NCI-H510A treated with DMSO at 0.1 percent for 48 hours (cell line): ENCODE measurements around the gene RABEPK.
A peak's percentile ranks its signal among the peaks of the same experiment; 100 is the strongest.
"Not testable (repeated sequence)": the region's sequence is repeated elsewhere in the genome, so short reads cannot be mapped to it uniquely, and the experiment has no call there.

Experiments
- DNase-seq: peaks from one replicate; lab custom pipeline; 2025; lab: John Stamatoyannopoulos, UW

The RABEPK gene

DNA sequence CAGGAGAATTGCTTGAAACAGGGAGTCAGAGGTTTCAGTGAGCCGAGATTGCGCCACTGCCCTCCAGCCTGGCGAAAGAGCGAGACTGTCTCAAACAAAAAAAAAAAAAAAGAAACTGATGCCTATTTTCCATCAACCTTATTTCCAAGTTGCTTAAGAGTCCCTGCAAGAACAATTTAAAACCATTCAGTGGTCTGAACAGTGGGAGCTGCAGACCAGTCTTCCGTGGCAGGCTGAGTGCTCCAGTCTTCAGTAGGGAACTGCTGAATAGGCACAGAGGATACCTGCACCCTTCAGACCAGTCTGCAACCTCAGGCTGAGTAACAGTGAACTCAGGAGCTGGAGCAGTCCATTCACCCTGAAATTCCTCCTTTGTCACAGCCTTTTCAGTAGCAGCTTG, 5.9 kb upstream of the RABEPK start:
- DNase-seq: not testable (repeated sequence)

DNA sequence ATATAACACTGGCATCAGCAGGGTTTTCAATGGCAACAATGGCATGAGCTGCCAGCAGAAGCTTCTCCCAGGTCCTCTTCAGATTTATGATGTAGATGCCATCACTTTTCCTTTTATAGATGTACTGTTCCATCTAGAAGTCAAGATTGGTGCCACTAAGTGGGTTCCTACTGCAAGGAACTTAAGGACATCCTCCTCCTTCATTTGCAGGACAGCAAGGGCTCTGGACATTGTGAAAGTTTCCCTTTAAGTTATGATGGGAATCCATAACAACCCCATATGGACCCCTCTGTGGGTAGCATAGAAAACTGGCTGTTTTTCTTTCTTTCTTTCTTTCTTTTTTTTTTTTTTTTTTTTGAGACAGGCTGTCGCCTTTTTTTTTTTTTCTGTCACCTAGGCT, 4.8 kb upstream of the RABEPK start:
- not testable (repeated sequence) for DNase-seq

DNA sequence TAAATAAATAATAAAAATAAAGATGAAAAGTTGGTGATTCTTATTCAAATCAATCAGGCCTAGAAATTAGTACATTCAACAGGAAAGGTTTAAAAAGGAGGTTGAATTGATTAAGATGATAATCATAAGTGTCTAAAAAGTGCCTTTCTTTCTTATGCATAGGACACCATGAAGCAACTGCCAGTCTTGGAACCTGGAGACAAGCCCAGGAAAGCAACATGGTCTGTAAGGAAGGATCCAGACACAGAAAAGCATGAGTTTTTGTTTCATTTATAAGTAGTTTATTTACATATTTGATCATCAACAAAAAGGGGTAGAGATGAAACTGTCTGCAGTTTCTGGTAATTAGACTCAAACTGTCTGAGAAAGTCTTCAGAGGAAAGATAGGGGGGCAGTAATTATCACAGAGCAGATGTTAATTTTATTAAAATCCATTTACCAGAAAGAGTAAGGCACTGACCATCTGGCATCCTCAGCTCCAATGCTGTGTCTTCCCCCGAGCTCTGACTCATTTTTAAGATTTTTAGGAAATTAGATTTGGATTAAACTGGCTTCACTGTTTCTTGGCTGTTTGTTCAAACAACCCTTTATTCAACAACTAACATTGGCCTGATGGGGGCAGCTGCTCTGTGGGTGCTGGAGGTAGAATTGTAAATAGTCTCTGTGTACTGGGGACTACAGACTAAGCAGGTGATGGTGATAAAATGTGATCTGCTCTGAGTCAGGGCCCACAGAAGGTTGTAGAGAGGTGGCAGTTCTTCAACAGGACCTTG, 2.7 kb downstream of the RABEPK start:
- no peak for DNase-seq

DNA sequence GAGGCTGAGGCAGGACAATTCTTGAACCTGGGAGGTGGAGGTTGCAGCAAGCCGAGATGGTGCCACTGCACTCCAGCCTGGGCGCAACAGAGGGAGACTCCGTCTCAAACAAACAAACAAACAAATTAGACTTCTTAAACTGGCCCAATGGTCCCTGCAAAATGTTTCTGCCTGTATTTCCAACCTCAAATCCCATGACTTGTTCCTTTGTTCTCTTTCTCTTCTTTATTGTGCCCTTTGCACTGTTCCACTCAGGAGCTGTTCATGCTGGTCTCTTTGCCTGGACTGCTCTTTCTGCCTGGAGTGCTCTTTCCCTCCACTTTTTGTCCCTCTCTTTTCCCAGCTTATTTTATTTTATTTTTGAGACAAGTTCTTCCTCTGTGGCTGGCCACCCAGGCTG, 4.1 kb downstream of the RABEPK start:
- DNase-seq: no peak

DNA sequence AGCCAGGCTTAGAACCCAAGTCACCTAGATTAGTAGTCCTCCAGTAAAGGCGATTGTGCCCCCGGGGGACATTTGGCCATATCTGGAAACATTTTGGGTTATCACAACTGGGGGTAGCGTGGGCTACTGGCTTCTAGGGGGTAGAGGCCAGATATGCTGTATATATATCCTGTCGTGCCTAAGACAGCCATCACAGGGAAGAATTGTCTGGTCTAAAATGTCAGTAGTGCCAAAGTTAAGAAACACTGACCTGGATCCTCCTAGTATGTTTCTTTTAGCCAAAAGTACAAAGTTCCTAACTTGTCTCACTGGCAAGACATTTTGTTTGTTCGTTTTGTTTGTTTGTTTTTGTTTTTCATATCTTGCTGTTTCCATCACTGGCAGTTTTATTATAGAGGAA, 13.8 kb downstream of the RABEPK start:
- no peak for DNase-seq

DNA sequence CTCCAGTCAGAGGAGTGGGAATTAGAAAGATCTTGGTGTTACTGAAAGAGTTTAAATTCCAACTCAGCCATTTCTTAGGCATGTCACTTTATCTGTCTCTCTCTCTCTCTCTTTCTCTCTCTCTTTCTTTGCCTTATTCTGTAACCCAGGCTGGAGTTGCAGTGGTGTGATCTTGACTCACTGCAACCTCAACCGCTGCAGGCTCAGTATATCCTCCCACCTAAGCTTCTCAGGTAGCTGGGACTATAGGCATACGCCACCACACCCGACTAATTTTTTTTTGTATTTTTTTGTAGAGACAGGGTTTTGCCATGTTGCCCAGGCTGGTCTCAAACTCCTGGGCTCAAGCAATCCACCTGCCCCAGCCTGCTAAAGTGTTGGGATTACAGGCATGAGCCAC, 18.3 kb downstream of the RABEPK start:
- no peak for DNase-seq

DNA sequence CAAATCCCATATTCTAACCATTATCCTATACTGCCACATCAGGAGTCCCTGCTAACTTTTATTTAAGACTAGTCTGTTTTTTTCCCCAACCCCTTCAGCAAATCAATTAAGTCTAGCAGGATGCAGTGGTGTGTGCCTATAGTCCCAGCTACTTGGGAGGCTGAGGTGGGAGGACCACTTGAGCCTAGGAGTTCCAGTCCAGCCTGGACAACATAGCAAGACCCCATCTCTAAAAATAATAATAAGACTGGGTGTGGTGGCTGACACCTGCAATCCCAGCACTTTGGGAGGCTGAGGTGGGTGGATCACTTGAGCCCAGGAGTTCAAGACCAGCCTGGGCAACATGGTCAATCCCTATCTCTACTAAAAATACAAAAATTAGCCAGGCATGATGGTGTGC, 24.5 kb downstream of the RABEPK start:
- not testable (repeated sequence) for DNase-seq

DNA sequence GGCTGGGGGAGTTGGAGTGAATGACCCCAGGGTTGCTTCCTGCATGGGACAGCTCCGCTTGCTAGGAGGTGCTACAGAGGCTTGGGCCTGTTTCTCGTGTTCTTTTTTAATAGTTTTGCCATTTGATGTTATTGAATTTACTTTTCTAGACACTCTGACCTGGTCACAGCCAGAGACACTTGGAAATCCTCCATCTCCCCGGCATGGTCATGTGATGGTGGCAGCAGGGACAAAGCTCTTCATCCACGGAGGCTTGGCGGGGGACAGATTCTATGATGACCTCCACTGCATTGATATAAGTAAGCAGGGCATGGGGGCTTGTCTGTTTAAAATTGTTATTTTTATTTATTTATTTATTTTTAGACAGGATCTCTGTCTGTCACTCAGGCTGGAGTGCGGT, 27.4 kb downstream of the RABEPK start:
- no peak for DNase-seq

DNA sequence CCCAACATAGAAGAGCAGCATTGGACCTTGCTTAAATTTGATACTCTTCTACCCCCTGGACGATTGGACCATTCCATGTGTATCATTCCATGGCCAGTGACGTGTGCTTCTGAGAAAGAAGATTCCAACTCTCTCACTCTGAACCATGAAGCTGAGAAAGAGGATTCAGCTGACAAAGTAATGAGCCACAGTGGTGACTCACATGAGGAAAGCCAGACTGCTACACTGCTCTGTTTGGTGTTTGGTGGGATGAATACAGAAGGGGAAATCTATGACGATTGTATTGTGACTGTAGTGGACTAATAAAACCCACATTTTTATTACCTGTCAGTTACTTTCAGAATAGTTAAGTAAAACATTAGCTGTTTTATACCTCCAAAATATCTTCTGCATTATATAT, 33.3 kb downstream of the RABEPK start:
- no peak for DNase-seq

DNA sequence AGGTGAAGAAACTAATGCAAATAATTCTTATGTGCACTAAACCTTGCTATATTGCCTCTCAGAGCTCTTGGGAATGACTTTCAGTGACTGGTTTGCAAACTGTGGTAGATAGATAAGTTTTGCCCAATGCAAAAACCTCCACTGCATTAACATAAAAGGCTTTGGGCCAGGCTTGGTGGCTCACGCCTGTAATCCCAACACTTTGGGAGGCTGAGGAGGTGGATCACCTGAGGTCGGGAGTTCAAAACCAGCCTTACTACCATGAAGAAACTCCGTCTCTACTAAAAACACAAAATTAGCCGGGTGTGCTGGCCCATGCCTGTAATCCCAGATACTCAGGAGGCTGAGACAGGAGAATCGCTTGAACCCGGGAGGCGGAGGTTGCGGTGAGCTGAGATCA, 33.8 kb downstream of the RABEPK start:
- DNase-seq: not testable (repeated sequence)

DNA sequence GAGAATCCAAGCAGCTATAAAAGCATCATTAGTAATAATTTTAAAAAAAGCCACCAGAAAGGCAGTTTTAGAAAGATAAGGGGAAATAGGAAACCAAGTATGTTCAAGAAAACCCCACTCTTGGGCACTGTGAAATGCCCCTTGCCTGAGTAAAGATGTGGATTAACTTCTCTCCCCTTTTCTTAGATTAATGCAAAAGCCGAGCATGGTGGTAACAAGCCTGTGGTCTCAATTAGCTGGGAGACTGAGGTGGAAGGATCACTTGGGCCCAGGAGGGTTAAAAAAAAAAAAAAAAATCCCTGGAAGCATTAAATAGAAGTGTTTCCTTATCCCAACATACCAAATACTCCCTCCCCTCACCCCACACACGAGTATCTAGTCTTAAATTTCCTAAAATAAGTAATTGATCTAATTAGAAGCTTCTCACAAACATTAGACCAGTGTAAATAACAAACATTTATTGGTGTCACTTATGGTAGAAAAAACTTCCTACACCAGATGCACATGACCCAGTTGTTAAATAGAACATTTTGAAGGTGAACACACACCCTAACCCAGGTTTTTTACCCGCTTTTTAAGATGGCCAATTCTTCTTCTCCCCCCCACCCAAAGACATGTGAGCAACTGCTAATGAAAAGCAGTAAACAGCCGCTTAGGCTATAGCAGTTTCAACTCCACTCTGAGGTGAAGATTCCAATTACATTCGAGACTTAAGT, 35.6 kb downstream of the RABEPK start:
- no peak for DNase-seq

DNA sequence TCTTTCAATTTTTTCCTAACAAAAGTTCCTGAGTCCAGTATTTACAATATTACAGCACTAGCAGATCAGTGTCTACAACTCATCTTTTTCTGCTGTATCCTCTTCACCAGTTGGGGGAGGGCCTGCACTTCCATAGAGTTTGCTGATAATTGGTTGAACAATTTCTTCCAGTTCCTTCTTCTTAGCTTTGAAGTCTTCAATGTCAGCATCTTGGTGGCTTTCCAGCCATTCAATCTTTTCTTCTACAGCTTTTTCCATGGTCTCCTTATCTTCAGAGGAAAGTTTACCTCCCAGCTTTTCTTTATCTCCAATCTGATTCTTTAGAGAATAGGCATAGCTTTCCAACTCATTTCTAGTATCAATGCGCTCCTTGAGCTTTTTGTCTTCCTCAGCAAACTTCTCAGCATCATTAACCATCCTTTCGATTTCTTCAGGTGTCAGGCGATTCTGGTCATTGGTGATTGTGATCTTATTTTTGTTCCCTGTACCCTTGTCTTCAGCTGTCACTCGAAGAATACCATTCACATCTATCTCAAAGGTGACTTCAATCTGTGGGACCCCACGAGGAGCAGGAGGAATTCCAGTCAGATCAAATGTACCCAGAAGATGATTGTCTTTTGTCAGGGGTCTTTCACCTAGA, 36.3 kb downstream of the RABEPK start:
- not testable (repeated sequence) for DNase-seq

DNA sequence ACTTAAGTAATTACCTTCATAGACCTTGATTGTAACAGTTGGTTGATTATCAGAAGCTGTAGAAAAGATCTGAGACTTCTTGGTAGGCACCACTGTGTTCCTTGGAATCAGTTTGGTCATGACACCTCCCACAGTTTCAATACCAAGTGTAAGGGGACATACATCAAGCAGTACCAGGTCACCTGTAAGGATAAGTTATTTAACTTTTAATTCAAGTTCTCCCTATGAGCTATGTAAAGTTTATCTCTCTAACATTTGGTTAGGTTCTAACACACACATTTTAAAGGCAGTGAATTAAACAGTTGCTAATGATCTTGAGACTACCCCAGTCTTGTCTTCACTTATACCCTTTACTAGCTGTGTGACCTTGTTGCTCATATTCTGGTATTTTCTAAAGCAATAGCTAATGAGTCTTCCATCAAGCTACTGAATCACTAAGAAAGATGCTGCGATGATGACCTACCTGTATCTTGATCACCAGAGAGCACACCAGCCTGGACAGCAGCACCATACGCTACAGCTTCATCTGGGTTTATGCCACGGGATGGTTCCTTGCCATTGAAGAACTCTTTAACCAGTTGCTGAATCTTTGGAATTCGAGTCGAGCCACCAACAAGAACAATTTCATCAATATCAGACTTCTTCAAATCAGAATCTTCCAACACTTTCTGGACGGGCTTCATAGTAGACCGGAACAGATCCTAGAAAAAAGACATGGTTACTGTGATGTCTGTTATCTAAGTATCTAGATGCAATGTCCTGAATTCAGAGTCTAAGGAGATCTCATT, 38.0 kb downstream of the RABEPK start:
- no peak for DNase-seq

DNA sequence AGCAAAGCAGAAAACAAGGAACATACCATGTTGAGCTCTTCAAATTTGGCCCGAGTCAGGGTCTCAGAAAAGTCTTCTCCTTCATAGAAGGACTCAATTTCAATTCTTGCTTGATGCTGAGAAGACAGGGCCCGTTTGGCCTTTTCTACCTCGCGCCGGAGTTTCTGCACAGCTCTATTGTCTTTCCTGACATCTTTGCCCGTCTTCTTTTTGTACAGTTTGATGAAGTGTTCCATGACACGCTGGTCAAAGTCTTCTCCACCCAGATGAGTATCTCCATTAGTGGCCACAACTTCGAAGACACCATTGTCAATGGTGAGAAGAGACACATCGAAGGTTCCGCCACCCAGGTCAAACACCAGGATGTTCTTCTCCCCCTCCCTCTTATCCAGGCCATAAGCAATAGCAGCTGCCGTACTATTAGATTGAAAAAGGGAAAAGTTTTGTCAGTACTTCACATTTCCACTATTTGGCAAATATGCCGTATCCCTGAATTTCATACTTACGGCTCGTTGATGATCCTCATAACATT, 38.6 kb downstream of the RABEPK start:
- no peak for DNase-seq

DNA sequence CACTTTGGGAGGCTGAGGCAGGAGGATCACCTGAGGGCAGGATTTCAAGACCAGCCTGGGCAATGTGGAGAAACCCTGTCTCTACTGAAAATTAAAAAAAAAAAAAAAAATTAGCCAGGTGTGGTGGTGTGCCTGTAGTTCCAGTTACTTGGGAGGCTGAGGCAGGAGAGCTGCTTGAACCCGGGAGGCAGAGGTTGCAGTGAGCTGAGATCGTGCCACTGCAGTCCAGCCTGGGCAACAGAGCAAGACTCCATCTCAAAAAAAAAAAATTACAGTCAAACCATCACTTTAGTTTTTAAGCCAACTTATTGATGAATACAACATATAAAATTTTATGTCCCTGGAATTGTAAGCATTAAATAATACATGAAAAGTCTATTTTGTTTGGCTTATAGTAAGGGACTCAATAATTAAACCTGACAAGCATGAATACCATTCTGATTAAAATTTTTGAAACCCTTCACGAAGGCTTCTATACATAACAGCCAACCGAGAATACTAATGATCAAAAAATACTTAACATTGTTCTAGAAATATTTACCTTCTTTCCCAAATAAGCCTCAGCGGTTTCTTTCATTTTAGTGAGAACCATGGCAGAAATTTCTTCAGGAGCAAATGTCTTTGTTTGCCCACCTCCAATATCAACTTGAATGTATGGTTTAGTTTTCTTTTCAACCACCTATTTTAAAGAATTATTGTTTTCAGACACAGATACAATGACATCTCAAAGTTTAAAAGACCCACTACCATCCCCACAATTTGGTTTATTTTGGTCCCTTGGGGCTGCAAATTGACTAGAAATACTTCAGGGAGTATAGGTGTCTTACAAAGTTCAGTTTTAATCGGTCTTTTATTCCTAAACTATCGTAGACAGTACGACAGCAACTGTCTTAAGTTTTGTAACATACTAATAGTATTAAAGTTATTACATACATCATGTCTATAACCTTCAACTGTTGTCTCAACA, 39.6 kb downstream of the RABEPK start:
- DNase-seq: no peak

DNA sequence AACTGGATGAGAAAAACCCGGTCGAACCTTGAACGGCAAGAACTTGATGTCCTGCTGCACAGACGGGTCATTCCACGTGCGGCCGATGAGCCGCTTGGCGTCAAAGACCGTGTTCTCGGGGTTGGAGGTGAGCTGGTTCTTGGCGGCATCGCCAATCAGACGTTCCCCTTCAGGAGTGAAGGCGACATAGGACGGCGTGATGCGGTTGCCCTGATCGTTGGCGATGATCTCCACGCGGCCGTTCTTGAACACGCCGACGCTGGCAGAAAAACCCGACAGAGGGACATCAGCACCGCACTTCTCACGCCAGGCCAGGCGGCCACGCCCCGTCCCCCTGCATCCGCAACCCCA, 40.3 kb downstream of the RABEPK start:
- DNase-seq: no peak

DNA sequence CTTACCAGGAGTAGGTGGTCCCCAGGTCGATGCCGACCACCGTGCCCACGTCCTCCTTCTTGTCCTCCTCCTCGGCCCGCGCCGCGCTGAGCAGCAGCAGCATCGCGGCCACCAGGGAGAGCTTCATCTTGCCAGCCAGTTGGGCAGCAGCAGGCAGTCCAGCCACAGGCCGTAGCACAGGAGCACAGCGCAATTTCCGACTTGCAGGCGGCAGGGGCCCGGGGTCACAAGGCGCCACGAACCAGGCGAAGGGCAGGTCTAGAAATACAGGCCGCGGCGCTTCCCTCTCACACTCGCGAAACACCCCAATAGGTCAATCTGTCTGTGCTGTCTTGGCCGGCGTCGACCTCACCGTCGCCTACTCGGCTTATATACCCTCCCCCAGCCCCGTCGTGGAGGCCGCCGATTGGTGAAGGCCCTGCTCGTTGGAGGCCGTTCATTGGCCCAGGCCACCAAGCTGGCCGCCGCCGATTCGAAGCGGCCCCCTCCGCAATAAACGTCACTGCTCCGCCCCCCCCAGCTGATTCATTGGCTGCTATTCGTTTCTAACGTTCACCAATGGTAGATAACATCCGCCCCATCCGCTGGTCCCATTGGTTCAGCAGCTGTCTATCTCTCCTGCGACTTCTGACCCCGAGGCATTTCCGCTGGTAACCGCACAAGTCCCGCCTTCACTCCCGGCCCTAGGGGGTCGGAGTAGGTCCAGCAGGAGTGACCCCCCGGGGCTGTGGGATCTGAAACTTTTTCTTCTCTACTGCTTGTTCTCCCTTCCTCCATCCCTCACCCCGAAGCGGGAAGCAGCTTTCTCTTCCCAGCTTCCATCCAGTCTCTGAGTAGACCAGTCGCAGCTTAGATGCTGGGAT, 40.9 kb downstream of the RABEPK start, which contains the start of gene HSPA5:
Gene HSPA5, minus strand, starts transcription at position 344 of the 863 bp plus-strand sequence. Its CDS starts 217 bp downstream, at position 127.
- peak; percentile 98 for DNase-seq

DNA sequence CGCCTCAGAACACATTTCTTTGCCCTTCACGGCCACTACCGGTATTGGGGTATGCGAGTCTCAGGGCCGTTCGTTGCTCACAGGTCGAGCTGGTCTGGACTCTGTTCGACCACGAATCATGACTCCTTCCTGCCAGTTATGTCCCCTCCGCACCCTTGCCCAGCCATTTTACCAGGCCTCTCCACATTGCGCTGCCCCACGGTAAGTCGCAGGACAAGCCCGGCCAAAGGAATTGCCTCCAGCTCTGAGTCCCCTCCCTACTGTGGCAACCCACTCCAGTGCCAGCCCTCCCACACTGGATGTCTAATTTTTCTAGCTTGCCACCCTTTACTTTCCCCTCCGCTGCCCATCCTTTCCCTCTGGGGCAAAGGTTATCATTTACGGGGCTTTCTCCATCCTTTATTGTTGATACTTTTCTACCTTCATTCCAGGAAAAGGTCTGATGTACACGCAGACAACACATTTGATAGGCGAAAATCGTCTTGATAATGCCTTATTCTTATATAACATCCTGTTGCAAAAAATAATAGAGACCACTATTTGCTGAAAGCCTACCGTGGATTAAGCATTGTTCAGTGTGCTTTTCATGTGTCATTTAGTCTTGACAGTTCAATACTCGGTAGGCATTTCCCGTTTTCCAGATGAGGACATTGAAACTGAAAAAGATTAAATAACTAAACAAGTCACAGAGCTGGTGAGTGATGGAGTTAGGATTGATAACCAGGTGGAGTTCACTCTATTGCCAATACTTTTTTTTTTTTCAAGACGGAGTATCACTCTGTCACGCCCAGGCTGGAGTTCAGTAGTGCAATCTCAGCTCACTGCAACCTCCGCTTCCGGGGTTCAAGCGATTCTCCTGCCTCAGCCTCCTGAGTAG, 41.8 kb downstream of the RABEPK start:
- no peak for DNase-seq

DNA sequence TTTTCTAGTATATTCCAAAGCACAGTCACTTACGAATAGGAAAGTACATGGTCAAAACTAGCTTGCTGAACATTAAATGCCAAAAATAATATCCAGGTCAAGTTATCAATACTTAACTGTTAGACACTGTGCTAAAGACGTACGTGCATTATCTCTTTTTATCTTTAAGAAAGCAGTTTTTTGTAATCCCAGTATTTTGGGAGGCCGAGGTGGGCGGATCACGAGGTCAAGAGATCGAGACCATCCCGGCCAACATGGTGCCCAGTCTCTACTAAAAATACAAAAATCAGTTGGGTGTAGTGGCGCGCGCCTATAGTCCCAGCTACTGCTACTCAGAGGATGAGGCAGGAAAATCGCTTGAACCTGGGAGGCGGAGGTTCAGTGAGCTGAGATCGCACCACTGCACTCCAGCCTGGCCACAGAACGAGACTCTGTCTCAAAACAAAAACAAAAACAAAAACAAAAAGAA, 43.5 kb downstream of the RABEPK start:
- DNase-seq: no peak
